ENCODE results near the gene ETV6. TPM values are rescaled to one million over a fixed set of nuclear protein-coding genes. Genes with fewer than 3 reads are reported as not detected.
"Not testable (repeated sequence)": the region's sequence is repeated elsewhere in the genome, so short reads cannot be mapped to it uniquely, and the experiment has no call there.

Gene ETV6
- polyA plus RNA-seq, 5 donors: 14.3 to 17.6 (median 15.4) TPM

GRCh38 chr12:11666131-11667050, 16.9 kb downstream of the ETV6 start:
- DNase-seq: no peak

GRCh38 chr12:11667171-11667570, 17.7 kb downstream of the ETV6 start:
- no peak for DNase-seq

- no peak for DNase-seq
These were observed 19.1 kb downstream of the ETV6 start for GRCh38 chr12:11668611-11669010.

- no peak for DNase-seq
These were observed 19.9 kb downstream of the ETV6 start for GRCh38 chr12:11669348-11669747.

GRCh38 chr12:11672256-11673191, 23.1 kb downstream of the ETV6 start:
- no peak for DNase-seq

GRCh38 chr12:11673666-11674461, 24.4 kb downstream of the ETV6 start:
- DNase-seq: no peak

- DNase-seq: no peak
These were observed 25.5 kb downstream of the ETV6 start for GRCh38 chr12:11674894-11675390.

- no peak for DNase-seq
These were observed 26.6 kb downstream of the ETV6 start for GRCh38 chr12:11676052-11676451.

GRCh38 chr12:11677093-11677492, 27.6 kb downstream of the ETV6 start:
- no peak for DNase-seq

- DNase-seq: no peak
These were observed 28.3 kb downstream of the ETV6 start for GRCh38 chr12:11677752-11678151.

- DNase-seq: no peak
These were observed 29.3 kb downstream of the ETV6 start for GRCh38 chr12:11678781-11679180.

GRCh38 chr12:11681207-11681606, 31.7 kb downstream of the ETV6 start:
- DNase-seq: no peak

GRCh38 chr12:11681695-11682094, 32.2 kb downstream of the ETV6 start:
- not testable (repeated sequence) for DNase-seq

GRCh38 chr12:11684393-11684792, 34.9 kb downstream of the ETV6 start:
- no peak for DNase-seq

- DNase-seq: no peak
These were observed 35.3 kb downstream of the ETV6 start for GRCh38 chr12:11684811-11685210.

GRCh38 chr12:11685316-11685715, 35.8 kb downstream of the ETV6 start:
- DNase-seq: no peak

- no peak for DNase-seq
These were observed 36.2 kb downstream of the ETV6 start for GRCh38 chr12:11685716-11686115.

GRCh38 chr12:11686120-11686519, 36.6 kb downstream of the ETV6 start:
- no peak for DNase-seq

GRCh38 chr12:11687528-11687927, 38.1 kb downstream of the ETV6 start:
- peak; percentile 55 to 63 for DNase-seq

GRCh38 chr12:11688379-11688778, 38.9 kb downstream of the ETV6 start:
- DNase-seq: no peak

GRCh38 chr12:11688831-11689230, 39.4 kb downstream of the ETV6 start:
- no peak for DNase-seq
